ENCODE results near the gene SLC1A2.

SLC1A2 gene

GRCh38 chr11:35245056-35245455, 174.3 kb downstream of the SLC1A2 start:
- H3K4me2 ChIP-seq (ENCODE audit: low read depth, low read length, poor library complexity, severe bottlenecking): no peak overlapping the region
- no peaks in the 10 kb centered on the region for H3K79me2 ChIP-seq (ENCODE audit: insufficient read depth, low read length)
- H3K36me3 ChIP-seq (ENCODE audit: low read length): no peaks in the 10 kb centered on the region
- no peak overlapping the region for H3K27ac ChIP-seq (ENCODE audit: low read depth, low read length)
- no peaks in the 10 kb centered on the region for H4K20me1 ChIP-seq (ENCODE audit: low read depth, low read length)
- no peaks in the 10 kb centered on the region for H3K27me3 ChIP-seq (ENCODE audit: low read length)
- no peak overlapping the region for H2AFZ ChIP-seq (ENCODE audit: low read depth, low read length, severe bottlenecking)
- no peaks in the 10 kb centered on the region for H3F3A ChIP-seq (ENCODE audit: insufficient read depth)
- H3K9me3 ChIP-seq (ENCODE audit: insufficient read depth, low read length): no peaks in the 10 kb centered on the region
- H3K4me3 ChIP-seq (ENCODE audit: insufficient read depth, low read length, poor library complexity, severe bottlenecking): no peak overlapping the region
- no peak overlapping the region for H3K9ac ChIP-seq (ENCODE audit: low read length)
- TF ChIP-seq EZH2phosphoT487 (conservative IDR thresholded peaks at IDR 0.05; ENCODE audit: low read length) (no peak), CTCF (IDR thresholded peaks at IDR 0.05; ENCODE audit: insufficient read depth, low read length, poor library complexity, severe bottlenecking) (no peak)
- H3K9me2 ChIP-seq (replicated peaks; ENCODE audit: insufficient read depth, low read length): no peaks in the 10 kb centered on the region

GRCh38 chr11:35243774-35244173, 175.6 kb downstream of the SLC1A2 start:
- Histone ChIP-seq H4K20me1 (ENCODE audit: low read depth, low read length) (no peaks in the 10 kb centered on the region), H3K79me2 (ENCODE audit: insufficient read depth, low read length) (no peaks in the 10 kb centered on the region), H3K9me2 (replicated peaks; ENCODE audit: insufficient read depth, low read length) (no peaks in the 10 kb centered on the region), H3K4me3 (ENCODE audit: insufficient read depth, low read length, poor library complexity, severe bottlenecking) (no peak overlapping the region), H3K9me3 (ENCODE audit: insufficient read depth, low read length) (no peaks in the 10 kb centered on the region), H2AFZ (ENCODE audit: low read depth, low read length, severe bottlenecking) (no peak overlapping the region), H3K4me2 (ENCODE audit: low read depth, low read length, poor library complexity, severe bottlenecking) (no peak overlapping the region), H3K27me3 (ENCODE audit: low read length) (no peaks in the 10 kb centered on the region), H3F3A (ENCODE audit: insufficient read depth) (no peaks in the 10 kb centered on the region), H3K9ac (ENCODE audit: low read length) (no peak overlapping the region), H3K36me3 (ENCODE audit: low read length) (no peaks in the 10 kb centered on the region), H3K27ac (ENCODE audit: low read depth, low read length) (no peak overlapping the region)
- no peak for TF ChIP-seq CTCF (IDR thresholded peaks at IDR 0.05; ENCODE audit: insufficient read depth, low read length, poor library complexity, severe bottlenecking)
- TF ChIP-seq EZH2phosphoT487 (conservative IDR thresholded peaks at IDR 0.05; ENCODE audit: low read length): no peak

GRCh38 chr11:35242412-35243242, 176.7 kb downstream of the SLC1A2 start:
- Histone ChIP-seq H3F3A (ENCODE audit: insufficient read depth) (no peaks in the 10 kb centered on the region), H3K79me2 (ENCODE audit: insufficient read depth, low read length) (no peaks in the 10 kb centered on the region), H3K9me2 (replicated peaks; ENCODE audit: insufficient read depth, low read length) (no peaks in the 10 kb centered on the region), H4K20me1 (ENCODE audit: low read depth, low read length) (no peaks in the 10 kb centered on the region), H3K36me3 (ENCODE audit: low read length) (no peaks in the 10 kb centered on the region), H3K4me2 (ENCODE audit: low read depth, low read length, poor library complexity, severe bottlenecking) (no peak overlapping the region), H3K9ac (ENCODE audit: low read length) (no peak overlapping the region), H3K27me3 (ENCODE audit: low read length) (no peaks in the 10 kb centered on the region), H2AFZ (ENCODE audit: low read depth, low read length, severe bottlenecking) (no peak overlapping the region), H3K4me3 (ENCODE audit: insufficient read depth, low read length, poor library complexity, severe bottlenecking) (no peak overlapping the region), H3K9me3 (ENCODE audit: insufficient read depth, low read length) (no peaks in the 10 kb centered on the region), H3K27ac (ENCODE audit: low read depth, low read length) (no peak overlapping the region)
- TF ChIP-seq CTCF (IDR thresholded peaks at IDR 0.05; ENCODE audit: insufficient read depth, low read length, poor library complexity, severe bottlenecking) (no peak), EZH2phosphoT487 (conservative IDR thresholded peaks at IDR 0.05; ENCODE audit: low read length) (no peak)
